ENCODE results near the gene SLC22A7. TPM values are rescaled to one million over a fixed set of nuclear protein-coding genes. Genes with fewer than 3 reads are reported as not detected.

The SLC22A7 gene
- total RNA-seq, 1 donor from 2014 or later = not detected

GRCh38 chr6:43263314-43264178, 34.5 kb upstream of the SLC22A7 start:
- Histone ChIP-seq H3F3A (ENCODE audit: low read depth) (peaks cover 9% of the 10 kb centered on the region), H2AFZ (replicated peaks) (no peak overlapping the region), H3K9me3 (ENCODE audit: low read depth) (no peaks in the 10 kb centered on the region), H3K79me2 (ENCODE audit: low read depth) (no peaks in the 10 kb centered on the region), H4K20me1 (ENCODE audit: low read depth) (no peaks in the 10 kb centered on the region), H3K36me3 (no peaks in the 10 kb centered on the region), H3K4me2 (no peak overlapping the region), H3K27me3 (peaks cover 9% of the 10 kb centered on the region), H3K4me1 (peaks cover 8% of the 10 kb centered on the region), H3K9ac (no peak overlapping the region), H3K27ac (no peak overlapping the region), H3K4me3 (no peak overlapping the region)
- Mint-ChIP-seq H3K27me3 (ENCODE audit: insufficient read depth, low read depth) (peaks cover 15% of the 10 kb centered on the region), H3K36me3 (no peaks in the 10 kb centered on the region), H3K4me1 (peaks cover 19% of the 10 kb centered on the region), H3K9me3 (no peaks in the 10 kb centered on the region), H3K4me3 (peak overlapping the region; percentile 21), H3K27ac (no peak overlapping the region)
- peak; percentile 86 for DNase-seq (ENCODE audit: low spot score)
- TF ChIP-seq EZH2phosphoT487 (IDR thresholded peaks at IDR 0.05) (no peak), CTCF (IDR thresholded peaks at IDR 0.05) (peak; percentile 86), EZH2 (IDR thresholded peaks at IDR 0.05) (no peak)

GRCh38 chr6:43264599-43265145, 33.4 kb upstream of the SLC22A7 start:
- no peak overlapping the region for H3K4me3 Mint-ChIP-seq
- Histone ChIP-seq H3K4me1 (peaks cover 13% of the 10 kb centered on the region), H3K27ac (no peak overlapping the region), H3K79me2 (ENCODE audit: low read depth) (no peaks in the 10 kb centered on the region), H3K9ac (no peak overlapping the region), H3K4me3 (no peak overlapping the region), H3K27me3 (peaks cover 20% of the 10 kb centered on the region), H2AFZ (replicated peaks) (no peak overlapping the region), H3K4me2 (no peak overlapping the region), H3K36me3 (no peaks in the 10 kb centered on the region), H3K9me3 (ENCODE audit: low read depth) (no peaks in the 10 kb centered on the region), H4K20me1 (ENCODE audit: low read depth) (no peaks in the 10 kb centered on the region), H3F3A (ENCODE audit: low read depth) (peaks cover 9% of the 10 kb centered on the region)
- H3K9me3 Mint-ChIP-seq = no peaks in the 10 kb centered on the region
- no peak for TF ChIP-seq EZH2 (IDR thresholded peaks at IDR 0.05)
- no peak for TF ChIP-seq EZH2phosphoT487 (IDR thresholded peaks at IDR 0.05)
- TF ChIP-seq CTCF (IDR thresholded peaks at IDR 0.05) = no peak
- H3K27me3 Mint-ChIP-seq (ENCODE audit: insufficient read depth, low read depth) = peaks cover 22% of the 10 kb centered on the region
- DNase-seq (ENCODE audit: low spot score) = no peak
- H3K27ac Mint-ChIP-seq = peak overlapping the region; percentile 10
- H3K4me1 Mint-ChIP-seq = peaks cover 25% of the 10 kb centered on the region
- no peaks in the 10 kb centered on the region for H3K36me3 Mint-ChIP-seq

- TF ChIP-seq EZH2 (IDR thresholded peaks at IDR 0.05) (no peak), CTCF (IDR thresholded peaks at IDR 0.05) (no peak), EZH2phosphoT487 (IDR thresholded peaks at IDR 0.05) (no peak)
- H3K4me2 ChIP-seq = no peak overlapping the region
- peaks cover 2% of the 10 kb centered on the region for H3K36me3 Mint-ChIP-seq
- no peak overlapping the region for H3K9ac ChIP-seq
- H3K27me3 Mint-ChIP-seq (ENCODE audit: insufficient read depth, low read depth) = peaks cover 22% of the 10 kb centered on the region
- H3F3A ChIP-seq (ENCODE audit: low read depth) = peaks cover 9% of the 10 kb centered on the region
- H3K9me3 ChIP-seq (ENCODE audit: low read depth) = no peaks in the 10 kb centered on the region
- H3K27me3 ChIP-seq = peaks cover 25% of the 10 kb centered on the region
- H3K36me3 ChIP-seq = no peaks in the 10 kb centered on the region
- no peaks in the 10 kb centered on the region for H3K79me2 ChIP-seq (ENCODE audit: low read depth)
- DNase-seq (ENCODE audit: low spot score) = no peak
- no peaks in the 10 kb centered on the region for H3K9me3 Mint-ChIP-seq
- no peak overlapping the region for H3K27ac Mint-ChIP-seq
- no peak overlapping the region for H2AFZ ChIP-seq (replicated peaks)
- no peak overlapping the region for H3K4me3 ChIP-seq
- H4K20me1 ChIP-seq (ENCODE audit: low read depth) = no peaks in the 10 kb centered on the region
- H3K4me3 Mint-ChIP-seq = no peak overlapping the region
- H3K4me1 Mint-ChIP-seq = peaks cover 32% of the 10 kb centered on the region
- H3K4me1 ChIP-seq = peaks cover 17% of the 10 kb centered on the region
- no peak overlapping the region for H3K27ac ChIP-seq
Measured at GRCh38 chr6:43265564-43265963, 32.5 kb upstream of the SLC22A7 start.

Data from neural progenitor cell (in vitro differentiated cells).